Measurements from ENCODE around the gene MOV10L1.

The MOV10L1 gene

GRCh38 chr22:50089682-50090411, at the start of gene MOV10L1:
MOV10L1 (plus strand) TSS chr22:50090006; CDS start chr22:50090089, 83 bp downstream.
- DNase-seq, result no peak

GRCh38 chr22:50040717-50041116, 49.1 kb upstream of the MOV10L1 start:
- no peak for DNase-seq

- DNase-seq, result no peak
These were observed 48.3 kb upstream of the MOV10L1 start for GRCh38 chr22:50041361-50042065.

GRCh38 chr22:50044485-50045118, 45.2 kb upstream of the MOV10L1 start:
- no peak for DNase-seq

- no peak for DNase-seq
These were observed 44.4 kb upstream of the MOV10L1 start for GRCh38 chr22:50045211-50046018.

GRCh38 chr22:50046019-50046415, 43.8 kb upstream of the MOV10L1 start:
- DNase-seq, result no peak

GRCh38 chr22:50046481-50047245, 43.1 kb upstream of the MOV10L1 start:
- DNase-seq, result no peak

GRCh38 chr22:50047346-50047745, 42.5 kb upstream of the MOV10L1 start:
- DNase-seq, result no peak

GRCh38 chr22:50048061-50048765, 41.6 kb upstream of the MOV10L1 start:
- no peak for DNase-seq

- no peak for DNase-seq
These were observed 41.0 kb upstream of the MOV10L1 start for GRCh38 chr22:50048836-50049235.

- DNase-seq, result no peak
These were observed 40.3 kb upstream of the MOV10L1 start for GRCh38 chr22:50049299-50050195.

- DNase-seq, result no peak
These were observed 37.9 kb upstream of the MOV10L1 start for GRCh38 chr22:50051930-50052329.

- no peak for DNase-seq
These were observed 35.9 kb upstream of the MOV10L1 start for GRCh38 chr22:50053861-50054260.

GRCh38 chr22:50056214-50056972, 33.4 kb upstream of the MOV10L1 start:
- DNase-seq, result no peak

- DNase-seq, result no peak
These were observed 32.3 kb upstream of the MOV10L1 start for GRCh38 chr22:50057278-50058060.

- no peak for DNase-seq
These were observed 31.5 kb upstream of the MOV10L1 start, which contains the start of gene TTLL8 for GRCh38 chr22:50058061-50058905. TTLL8 (minus strand) TSS chr22:50058298.
